Natural killer cell (primary cell): ENCODE measurements around the gene ZNF611. TPM values are rescaled to one million over a fixed set of nuclear protein-coding genes. Genes with fewer than 3 reads are reported as not detected.
"Not testable (repeated sequence)": the region's sequence is repeated elsewhere in the genome, so short reads cannot be mapped to it uniquely, and the experiment has no call there.

ENCODE experiments used
- ATAC-seq, 3 donors: fragments of 150-1000 bp in 2 of 3; fragments of 200-7000 bp in 1 of 3; cut with Tn5 transposase; 1 replicate in 1 of 3; 2 replicates in 2 of 3; pipeline ENCODE4 v1.10.0; 2021; ENCODE audit warnings: mild to moderate bottlenecking in 2 of 3, moderate library complexity in 2 of 3
- DNase-seq, 2 donors: peaks; one replicate each; pipeline versions ENCODE4 v3.0.0 to v3.0.0-alpha.2; 2013 to 2021; ENCODE audit warnings: mixed read lengths in 1 of 2
- H3K27ac ChIP-seq: one replicate; pipeline ENCODE4 v1.5.1; 2013; ENCODE audit warnings: mild to moderate bottlenecking, low read length
- H3K27me3 ChIP-seq: one replicate; pipeline ENCODE4 v1.6.1; 2013; ENCODE audit warnings: low read length; ENCODE audit not compliant: control insufficient read depth, insufficient read depth
- H3K36me3 ChIP-seq: one replicate; pipeline ENCODE4 v1.6.1; 2013; ENCODE audit warnings: low read length; ENCODE audit not compliant: control insufficient read depth, insufficient read depth
- H3K4me1 ChIP-seq: one replicate; pipeline ENCODE4 v1.6.1; 2013; ENCODE audit warnings: low read length; ENCODE audit not compliant: control insufficient read depth, insufficient read depth
- H3K4me3 ChIP-seq: one replicate; pipeline ENCODE4 v1.5.1; 2013; ENCODE audit warnings: low read length
- H3K9me3 ChIP-seq: one replicate; pipeline ENCODE4 v1.6.1; 2013; ENCODE audit warnings: low read length; ENCODE audit not compliant: control insufficient read depth, insufficient read depth
- H3K27ac Mint-ChIP-seq, 2 donors: one replicate each; pipeline ENCODE4 v1.8.0; 2022; ENCODE audit warnings: mild to moderate bottlenecking in 2 of 2, mixed read lengths in 2 of 2, moderate library complexity in 1 of 2
- H3K27me3 Mint-ChIP-seq, 2 donors: one replicate each; pipeline ENCODE4 v1.8.0; 2022; ENCODE audit warnings: low read depth in 2 of 2, mixed read lengths in 2 of 2
- H3K36me3 Mint-ChIP-seq: one replicate; pipeline ENCODE4 v1.8.0; 2022; ENCODE audit warnings: mixed read lengths
- H3K4me1 Mint-ChIP-seq, 2 donors: one replicate each; pipeline ENCODE4 v1.8.0; 2022; ENCODE audit warnings: mixed read lengths in 2 of 2
- H3K4me3 Mint-ChIP-seq: one replicate; pipeline ENCODE4 v1.8.0; 2022; ENCODE audit warnings: mild to moderate bottlenecking, moderate library complexity, mixed read lengths
- H3K9me3 Mint-ChIP-seq, 2 donors: one replicate each; pipeline ENCODE4 v1.8.0; 2022; ENCODE audit warnings: mixed read lengths in 2 of 2
- WGBS: methylation state at CpG from one replicate; pipeline ENCODE4 v1.1.7; 2013; ENCODE audit warnings: missing lambda C conversion rate; ENCODE audit not compliant: insufficient coverage; 5-methylcytosine and 5-hydroxymethylcytosine counted together
- intact Hi-C: fragments of 100-400 bp; cut with micrococcal nuclease; formaldehyde crosslinking; loops from one replicate; pipeline ENCODE4 v1.14.2; 2022
- total RNA-seq, 4 donors: library from RNA; stranded (reverse); fragments of 120-200 nt in 1 of 4; gene quantifications; one replicate each; pipeline versions ENCODE4 v1.2.3 to v1.2.4, GENCODE V29; 2013 to 2022
- TF ChIP-seq, protein P1 (sequence below): fragments of 200-600 bp; IDR thresholded peaks from one replicate; pipeline ENCODE4 v1.8.0; 2022; ENCODE audit warnings: antibody characterized with exemption

ZNF611 gene
- total RNA-seq, 3 donors from 2014 or later (not counting 1 experiment from before 2014, with no cell fraction given) = 41.2 to 58.0 (median 44.2) TPM

DNA sequence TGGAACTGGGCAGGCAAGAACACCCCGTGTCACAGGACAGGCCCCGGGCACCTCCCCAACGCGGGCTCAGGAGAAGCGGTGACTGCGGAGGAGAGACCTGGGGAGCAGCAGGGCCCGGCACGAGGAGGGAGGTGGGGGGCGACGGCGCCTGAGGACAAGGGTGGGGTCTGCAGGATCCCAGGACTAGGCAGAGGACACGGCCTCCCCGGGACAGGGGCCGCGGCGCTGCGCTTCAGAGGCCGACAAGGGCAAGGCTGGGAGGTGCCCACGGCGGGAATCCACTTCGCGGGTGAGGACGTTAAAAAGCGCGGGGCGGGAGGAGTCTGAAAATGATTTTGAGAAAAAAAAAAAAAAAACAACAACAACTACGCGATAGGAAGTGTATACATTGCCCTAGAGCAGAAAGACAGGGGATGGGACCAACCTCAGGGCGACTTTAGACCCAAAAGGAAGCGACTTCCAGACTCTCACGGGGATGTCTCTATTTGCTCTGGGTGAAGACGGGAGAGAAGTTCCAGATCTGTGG, 44.9 kb downstream of the ZNF611 start:
- H3K36me3 Mint-ChIP-seq = no peaks in the 10 kb centered on the region
- H3K27me3 Mint-ChIP-seq = no peaks in the 10 kb centered on the region
- H3K4me1 Mint-ChIP-seq = peaks cover 29 to 39% of the 10 kb centered on the region in 2 donors
- H3K27ac ChIP-seq = peak overlapping the region; percentile 81
- peaks cover 18% of the 10 kb centered on the region for H3K4me1 ChIP-seq
- H3K9me3 ChIP-seq = no peaks in the 10 kb centered on the region
- peak; percentile 46 to 63 (median 54) for ATAC-seq
- peak overlapping the region; percentile 84 for H3K4me3 ChIP-seq
- intact Hi-C loops = loop anchor here (5.0 to 10.0 kb wide), 3 partner anchors 43 to 155 kb away; no protein-coding TSS in a partner anchor
- H3K4me3 Mint-ChIP-seq = peak overlapping the region; percentile 97
- H3K36me3 ChIP-seq = no peaks in the 10 kb centered on the region
- no peaks in the 10 kb centered on the region for H3K9me3 Mint-ChIP-seq
- no peak for DNase-seq
- TF ChIP-seq, protein P1, sequence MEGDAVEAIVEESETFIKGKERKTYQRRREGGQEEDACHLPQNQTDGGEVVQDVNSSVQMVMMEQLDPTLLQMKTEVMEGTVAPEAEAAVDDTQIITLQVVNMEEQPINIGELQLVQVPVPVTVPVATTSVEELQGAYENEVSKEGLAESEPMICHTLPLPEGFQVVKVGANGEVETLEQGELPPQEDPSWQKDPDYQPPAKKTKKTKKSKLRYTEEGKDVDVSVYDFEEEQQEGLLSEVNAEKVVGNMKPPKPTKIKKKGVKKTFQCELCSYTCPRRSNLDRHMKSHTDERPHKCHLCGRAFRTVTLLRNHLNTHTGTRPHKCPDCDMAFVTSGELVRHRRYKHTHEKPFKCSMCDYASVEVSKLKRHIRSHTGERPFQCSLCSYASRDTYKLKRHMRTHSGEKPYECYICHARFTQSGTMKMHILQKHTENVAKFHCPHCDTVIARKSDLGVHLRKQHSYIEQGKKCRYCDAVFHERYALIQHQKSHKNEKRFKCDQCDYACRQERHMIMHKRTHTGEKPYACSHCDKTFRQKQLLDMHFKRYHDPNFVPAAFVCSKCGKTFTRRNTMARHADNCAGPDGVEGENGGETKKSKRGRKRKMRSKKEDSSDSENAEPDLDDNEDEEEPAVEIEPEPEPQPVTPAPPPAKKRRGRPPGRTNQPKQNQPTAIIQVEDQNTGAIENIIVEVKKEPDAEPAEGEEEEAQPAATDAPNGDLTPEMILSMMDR = no peak
- H3K27ac Mint-ChIP-seq = peak overlapping the region; percentile 92 to 93
- under 1% methylated on average over 25 of the region's 32 CpGs for WGBS
- no peaks in the 10 kb centered on the region for H3K27me3 ChIP-seq

DNA sequence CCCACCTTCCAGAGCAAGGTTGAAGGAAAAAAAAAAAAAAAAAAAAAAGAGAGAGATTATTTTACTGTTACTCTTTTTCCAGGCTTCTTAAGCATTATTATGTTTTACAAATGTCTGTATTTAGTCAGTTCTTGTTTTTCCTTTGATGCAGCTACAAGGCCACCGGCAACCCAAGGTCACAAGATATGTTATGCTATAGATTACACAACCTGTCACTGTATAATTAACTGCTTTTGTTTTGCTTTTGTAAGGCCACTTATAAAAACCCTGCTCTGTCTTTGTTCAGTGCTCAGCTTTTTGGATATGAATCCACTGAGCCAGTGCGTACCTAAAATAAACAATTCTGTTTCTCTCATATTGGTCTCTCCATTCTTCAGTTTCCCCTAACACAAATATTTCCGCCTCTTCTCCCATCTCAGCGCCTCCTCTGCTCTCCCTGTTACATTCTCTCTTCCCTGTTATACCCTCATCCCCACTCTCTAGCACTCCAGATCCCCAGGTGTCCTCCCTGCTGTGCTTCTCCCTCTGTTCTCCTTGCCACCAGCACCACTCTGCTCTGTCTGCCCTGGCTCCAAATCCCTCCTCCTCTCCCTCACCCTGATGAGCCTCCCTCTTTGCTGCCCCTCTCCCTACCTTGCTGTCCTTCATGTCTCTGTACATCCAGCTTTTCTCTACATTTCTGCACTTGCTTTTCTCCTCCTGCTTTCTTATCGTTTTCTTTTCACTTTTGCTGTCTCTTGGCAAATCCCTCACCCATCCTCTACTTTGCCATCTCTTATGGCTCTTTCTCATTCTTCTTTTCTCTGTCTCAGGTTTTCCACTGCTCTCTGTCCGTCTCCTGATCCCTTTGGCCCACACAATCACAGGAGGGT, 45.7 kb downstream of the ZNF611 start:
- H3K4me1 Mint-ChIP-seq = peaks cover 29 to 43% of the 10 kb centered on the region in 2 donors
- H3K9me3 ChIP-seq, H3K27me3 ChIP-seq, H3K9me3 Mint-ChIP-seq, ATAC-seq, H3K36me3 ChIP-seq, H3K27me3 Mint-ChIP-seq, DNase-seq, intact Hi-C loops, H3K36me3 Mint-ChIP-seq: not testable (repeated sequence)
- peak overlapping the region; percentile 97 for H3K4me3 Mint-ChIP-seq
- peak overlapping the region; percentile 84 for H3K4me3 ChIP-seq
- peaks cover 18% of the 10 kb centered on the region for H3K4me1 ChIP-seq
- peak overlapping the region; percentile 81 for H3K27ac ChIP-seq
- 39% methylated on average over 5 of the region's 6 CpGs for WGBS
- peak overlapping the region; percentile 92 to 93 for H3K27ac Mint-ChIP-seq

DNA sequence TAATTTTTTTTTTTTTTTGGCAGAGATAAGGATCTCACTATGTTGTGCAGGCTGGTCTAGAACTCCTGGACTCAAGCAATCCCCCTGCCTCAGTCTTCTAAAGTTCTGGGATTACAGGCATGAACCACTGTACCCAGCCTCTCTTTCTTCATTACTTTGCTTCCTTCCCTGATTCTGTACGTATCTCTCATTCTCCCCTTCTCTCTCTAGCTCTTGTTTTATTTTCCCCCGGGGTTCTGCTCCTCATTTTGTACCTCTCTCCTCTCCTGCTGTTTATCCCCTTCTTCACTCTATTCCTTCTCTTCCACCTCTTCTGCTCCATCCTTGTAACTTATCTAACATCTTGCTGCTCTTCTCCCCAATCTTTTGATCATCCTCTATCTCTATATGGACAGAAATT, 46.5 kb downstream of the ZNF611 start:
- no peaks in the 10 kb centered on the region for H3K36me3 Mint-ChIP-seq
- no peak overlapping the region for H3K4me3 ChIP-seq

DNA sequence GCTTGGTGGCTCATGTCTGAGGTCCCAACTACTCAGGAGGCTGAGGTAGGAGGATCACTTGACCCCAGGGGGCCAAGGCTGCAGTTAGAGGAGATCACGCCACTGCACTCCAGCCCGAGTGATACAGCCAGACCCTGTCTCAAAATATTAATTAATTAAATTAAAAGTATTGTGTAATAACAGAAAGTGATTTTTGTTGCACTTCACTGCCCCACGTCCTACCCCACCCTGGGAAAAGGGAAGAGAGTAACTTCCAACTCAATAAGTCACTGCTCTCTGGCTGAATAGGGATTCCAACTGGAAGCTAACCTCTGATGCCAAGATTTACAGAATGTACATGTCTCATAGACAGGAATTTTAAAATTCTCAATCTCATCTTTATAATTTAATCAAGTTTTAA, 47.2 kb downstream of the ZNF611 start:
- Mint-ChIP-seq H3K4me1 (peaks cover 29 to 43% of the 10 kb centered on the region in 2 donors), H3K9me3 (no peaks in the 10 kb centered on the region), H3K36me3 (no peaks in the 10 kb centered on the region), H3K4me3 (no peak overlapping the region), H3K27ac (no peak overlapping the region), H3K27me3 (no peaks in the 10 kb centered on the region)
- Histone ChIP-seq H3K4me3 (no peak overlapping the region), H3K4me1 (peaks cover 18% of the 10 kb centered on the region), H3K36me3 (no peaks in the 10 kb centered on the region), H3K27me3 (no peaks in the 10 kb centered on the region), H3K27ac (no peak overlapping the region), H3K9me3 (no peaks in the 10 kb centered on the region)
- intact Hi-C loops = no loop called here
- TF ChIP-seq, protein P1 = no peak
- WGBS = 92% methylated on average over 1 of the region's 3 CpGs
- DNase-seq = no peak
- no peak for ATAC-seq

More for the DNA sequence above, 46.5 kb downstream of the ZNF611 start:
- Histone ChIP-seq H3K4me1 (peaks cover 18% of the 10 kb centered on the region), H3K36me3 (no peaks in the 10 kb centered on the region), H3K27ac (no peak overlapping the region), H3K9me3 (no peaks in the 10 kb centered on the region), H3K27me3 (no peaks in the 10 kb centered on the region)
- H3K9me3 Mint-ChIP-seq = no peaks in the 10 kb centered on the region
- peak overlapping the region; percentile 97 for H3K4me3 Mint-ChIP-seq
- no peak for ATAC-seq
- intact Hi-C loops = no loop called here
- WGBS = 97% methylated on average over 2 of the region's 2 CpGs
- TF ChIP-seq, protein P1 = no peak
- no peak for DNase-seq
- H3K27ac Mint-ChIP-seq = peak overlapping the region; percentile 1 to 93
- no peaks in the 10 kb centered on the region for H3K27me3 Mint-ChIP-seq
- H3K4me1 Mint-ChIP-seq = peaks cover 29 to 43% of the 10 kb centered on the region in 2 donors
